GM19043 (cell line): ENCODE data around the gene SLC32A1.

ENCODE experiments used
- ATAC-seq: cut with Tn5 transposase; IDR thresholded peaks from one replicate; pipeline ENCODE4 v1.9.1; 2021; ENCODE audit warnings: low read depth; ENCODE audit not compliant: unreplicated experiment

SLC32A1 gene

DNA sequence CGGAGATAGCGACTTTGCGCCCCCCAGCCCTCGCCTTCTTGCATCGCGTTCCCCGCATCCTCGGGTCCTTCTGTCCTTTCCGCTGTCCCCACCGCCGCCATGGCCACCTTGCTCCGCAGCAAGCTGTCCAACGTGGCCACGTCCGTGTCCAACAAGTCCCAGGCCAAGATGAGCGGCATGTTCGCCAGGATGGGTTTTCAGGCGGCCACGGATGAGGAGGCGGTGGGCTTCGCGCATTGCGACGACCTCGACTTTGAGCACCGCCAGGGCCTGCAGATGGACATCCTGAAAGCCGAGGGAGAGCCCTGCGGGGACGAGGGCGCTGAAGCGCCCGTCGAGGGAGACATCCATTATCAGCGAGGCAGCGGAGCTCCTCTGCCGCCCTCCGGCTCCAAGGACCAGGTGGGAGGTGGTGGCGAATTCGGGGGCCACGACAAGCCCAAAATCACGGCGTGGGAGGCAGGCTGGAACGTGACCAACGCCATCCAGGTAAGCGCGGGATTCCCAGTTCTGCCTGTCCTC is 401 bp downstream of the SLC32A1 start:
- no peak for ATAC-seq

DNA sequence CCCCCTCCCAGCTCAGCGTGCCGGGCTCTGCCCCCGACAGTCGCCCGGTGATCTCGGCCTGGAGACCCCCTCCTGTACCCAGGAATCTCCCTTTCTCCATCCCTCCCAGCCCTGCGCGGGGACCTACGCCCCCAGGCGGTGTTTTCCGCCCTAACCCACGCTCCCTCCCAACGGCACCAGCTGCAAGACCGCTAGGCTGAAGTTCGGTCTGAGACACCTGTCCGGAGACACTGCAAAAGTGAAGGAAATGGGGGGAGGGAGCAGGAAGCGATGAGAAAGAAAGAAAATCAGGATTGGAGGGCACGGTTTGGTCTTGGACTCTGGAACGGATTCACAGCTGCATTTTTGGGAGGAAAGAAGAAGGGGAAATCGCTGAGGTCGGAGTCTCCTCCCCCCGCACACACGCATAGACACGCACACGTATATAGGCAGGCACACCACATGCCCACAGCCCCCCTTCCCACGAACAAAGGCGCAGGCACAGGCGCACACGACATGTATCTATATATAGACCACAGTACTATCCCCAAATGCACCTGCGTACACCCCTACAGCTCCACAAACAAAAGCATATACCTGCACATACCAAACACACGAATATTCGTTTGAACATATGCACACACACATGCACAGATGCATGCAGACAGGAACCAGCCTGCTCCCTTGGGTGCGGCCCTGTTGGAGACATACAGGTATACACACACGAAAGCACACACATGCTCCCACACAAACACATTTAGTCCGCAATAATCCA is 1.0 kb downstream of the SLC32A1 start:
- no peak for ATAC-seq

DNA sequence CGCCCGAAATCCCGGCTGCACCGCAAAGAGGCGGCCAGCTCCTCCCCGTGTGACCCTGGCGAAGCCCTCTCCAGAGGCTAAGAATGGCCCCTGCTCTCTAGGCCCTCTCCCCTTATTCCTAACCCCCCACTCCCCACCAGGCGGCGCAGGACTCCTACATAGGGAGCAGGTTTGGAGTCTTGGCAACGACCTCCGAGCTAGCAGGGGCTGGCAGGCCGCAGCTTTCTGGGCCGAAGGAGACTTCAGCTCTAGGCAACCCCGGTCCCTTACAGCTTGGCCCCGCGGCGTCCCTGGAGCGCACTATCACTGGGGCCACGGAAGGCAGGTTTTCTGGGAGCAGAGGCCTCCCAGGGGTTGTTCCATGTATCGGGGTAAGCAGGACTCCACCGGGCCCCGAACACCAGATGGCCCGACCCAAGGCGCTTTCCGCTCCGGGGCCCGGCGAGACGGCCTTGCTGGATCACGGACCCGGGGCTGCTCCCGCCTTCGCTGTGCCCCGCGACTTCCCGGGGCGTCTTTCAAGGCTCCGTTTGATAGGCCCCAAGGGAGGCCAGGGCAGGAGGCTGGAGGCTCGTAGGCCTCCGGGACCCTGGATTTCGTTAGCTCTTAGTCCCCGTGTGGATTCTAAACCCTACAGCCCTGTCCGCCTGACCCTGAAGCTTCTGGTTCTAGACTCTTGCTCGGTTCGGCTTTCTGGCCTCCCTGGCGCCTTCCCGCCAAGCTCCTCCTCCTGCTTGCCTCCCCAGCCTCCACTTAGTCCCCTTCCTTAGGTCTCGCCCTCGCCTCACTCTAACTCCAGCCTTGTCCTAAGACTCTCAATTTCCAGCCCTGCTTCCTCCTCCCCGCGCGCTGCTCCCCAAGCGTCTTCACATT is 1.9 kb downstream of the SLC32A1 start:
- ATAC-seq: no peak

DNA sequence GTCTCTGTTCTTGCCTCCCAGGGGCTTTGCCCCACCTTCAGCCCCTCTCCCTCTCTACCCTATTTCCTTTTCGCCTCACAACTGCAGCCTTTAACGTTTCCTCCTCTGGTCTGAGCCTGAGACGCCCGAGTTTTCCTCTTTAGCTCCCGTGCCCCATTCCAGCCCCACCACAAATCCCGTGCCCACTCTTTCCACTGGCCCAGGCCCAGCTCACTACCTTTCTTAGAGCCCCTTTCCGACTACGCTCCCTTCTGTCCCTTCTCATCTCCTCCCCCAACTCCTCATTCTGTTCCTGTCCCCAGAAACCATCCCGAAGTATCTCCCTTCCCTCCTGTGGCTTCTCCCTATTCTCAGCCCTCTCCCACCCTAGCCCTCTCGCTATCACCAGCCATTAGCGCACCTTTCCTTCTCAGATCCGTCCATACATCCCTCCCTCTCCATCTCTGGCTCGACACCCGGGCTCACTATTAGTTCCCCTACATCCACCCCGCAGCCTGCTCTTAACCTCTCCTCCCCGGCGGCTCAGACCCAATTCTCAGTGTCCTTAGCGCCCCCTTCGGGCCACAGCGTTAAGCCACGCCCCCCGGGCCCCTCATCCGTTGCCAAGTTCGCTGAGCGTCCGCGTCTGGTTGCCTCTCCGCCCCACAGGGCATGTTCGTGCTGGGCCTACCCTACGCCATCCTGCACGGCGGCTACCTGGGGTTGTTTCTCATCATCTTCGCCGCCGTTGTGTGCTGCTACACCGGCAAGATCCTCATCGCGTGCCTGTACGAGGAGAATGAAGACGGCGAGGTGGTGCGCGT is 2.7 kb downstream of the SLC32A1 start:
- ATAC-seq: no peak

DNA sequence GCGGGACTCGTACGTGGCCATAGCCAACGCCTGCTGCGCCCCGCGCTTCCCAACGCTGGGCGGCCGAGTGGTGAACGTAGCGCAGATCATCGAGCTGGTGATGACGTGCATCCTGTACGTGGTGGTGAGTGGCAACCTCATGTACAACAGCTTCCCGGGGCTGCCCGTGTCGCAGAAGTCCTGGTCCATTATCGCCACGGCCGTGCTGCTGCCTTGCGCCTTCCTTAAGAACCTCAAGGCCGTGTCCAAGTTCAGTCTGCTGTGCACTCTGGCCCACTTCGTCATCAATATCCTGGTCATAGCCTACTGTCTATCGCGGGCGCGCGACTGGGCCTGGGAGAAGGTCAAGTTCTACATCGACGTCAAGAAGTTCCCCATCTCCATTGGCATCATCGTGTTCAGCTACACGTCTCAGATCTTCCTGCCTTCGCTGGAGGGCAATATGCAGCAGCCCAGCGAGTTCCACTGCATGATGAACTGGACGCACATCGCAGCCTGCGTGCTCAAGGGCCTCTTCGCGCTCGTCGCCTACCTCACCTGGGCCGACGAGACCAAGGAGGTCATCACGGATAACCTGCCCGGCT is 3.4 kb downstream of the SLC32A1 start:
- no peak for ATAC-seq

DNA sequence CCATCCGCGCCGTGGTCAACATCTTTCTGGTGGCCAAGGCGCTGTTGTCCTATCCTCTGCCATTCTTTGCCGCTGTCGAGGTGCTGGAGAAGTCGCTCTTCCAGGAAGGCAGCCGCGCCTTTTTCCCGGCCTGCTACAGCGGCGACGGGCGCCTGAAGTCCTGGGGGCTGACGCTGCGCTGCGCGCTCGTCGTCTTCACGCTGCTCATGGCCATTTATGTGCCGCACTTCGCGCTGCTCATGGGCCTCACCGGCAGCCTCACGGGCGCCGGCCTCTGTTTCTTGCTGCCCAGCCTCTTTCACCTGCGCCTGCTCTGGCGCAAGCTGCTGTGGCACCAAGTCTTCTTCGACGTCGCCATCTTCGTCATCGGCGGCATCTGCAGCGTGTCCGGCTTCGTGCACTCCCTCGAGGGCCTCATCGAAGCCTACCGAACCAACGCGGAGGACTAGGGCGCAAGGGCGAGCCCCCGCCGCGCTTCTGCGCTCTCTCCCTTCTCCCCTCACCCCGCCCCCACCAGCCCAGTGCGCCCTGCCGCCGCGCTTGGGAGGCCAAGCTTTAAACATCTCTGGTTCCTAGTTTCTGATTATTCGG is 4.0 kb downstream of the SLC32A1 start:
- ATAC-seq: no peak

DNA sequence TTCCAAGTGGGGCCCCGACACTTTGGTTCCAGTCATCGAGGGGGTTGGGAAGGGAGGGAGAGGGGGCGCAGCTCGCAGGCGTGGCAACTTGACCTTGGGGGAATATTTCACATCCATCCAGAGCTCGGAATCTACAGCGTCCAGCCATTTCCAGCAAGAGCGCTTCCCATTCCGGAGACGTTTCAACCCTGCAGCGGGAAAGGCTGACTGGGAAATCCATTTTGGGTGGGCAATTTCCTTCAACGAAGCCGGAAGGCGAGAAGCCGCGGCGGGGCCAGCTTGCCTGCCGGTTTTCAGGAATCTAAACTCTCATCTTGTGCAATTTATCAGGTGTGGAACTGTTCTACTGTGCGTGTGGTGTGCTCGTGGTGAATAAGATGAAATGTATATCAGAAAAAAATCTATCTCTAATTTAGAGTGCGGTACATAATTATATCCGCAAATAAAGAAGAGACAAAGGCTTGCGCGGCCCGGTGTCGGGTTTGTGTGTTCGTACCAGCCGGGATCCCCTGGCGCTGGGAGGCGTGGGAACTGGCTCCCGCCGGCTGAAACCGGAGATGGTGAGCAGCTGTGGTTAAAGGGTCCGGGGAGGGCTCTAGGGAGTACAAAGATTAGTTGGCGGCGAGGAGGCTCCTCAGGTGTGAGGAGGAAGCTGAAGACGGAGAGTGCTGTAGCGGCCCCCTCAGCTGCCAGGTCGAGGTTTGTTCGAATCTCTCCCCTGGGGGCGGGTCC is 4.8 kb downstream of the SLC32A1 start:
- no peak for ATAC-seq

- ATAC-seq: no peak
Measured at GRCh38 chr20:38729767-38730166, 5.5 kb downstream of the SLC32A1 start.

GRCh38 chr20:38730167-38730988 is 6.1 kb downstream of the SLC32A1 start:
- ATAC-seq: no peak

DNA sequence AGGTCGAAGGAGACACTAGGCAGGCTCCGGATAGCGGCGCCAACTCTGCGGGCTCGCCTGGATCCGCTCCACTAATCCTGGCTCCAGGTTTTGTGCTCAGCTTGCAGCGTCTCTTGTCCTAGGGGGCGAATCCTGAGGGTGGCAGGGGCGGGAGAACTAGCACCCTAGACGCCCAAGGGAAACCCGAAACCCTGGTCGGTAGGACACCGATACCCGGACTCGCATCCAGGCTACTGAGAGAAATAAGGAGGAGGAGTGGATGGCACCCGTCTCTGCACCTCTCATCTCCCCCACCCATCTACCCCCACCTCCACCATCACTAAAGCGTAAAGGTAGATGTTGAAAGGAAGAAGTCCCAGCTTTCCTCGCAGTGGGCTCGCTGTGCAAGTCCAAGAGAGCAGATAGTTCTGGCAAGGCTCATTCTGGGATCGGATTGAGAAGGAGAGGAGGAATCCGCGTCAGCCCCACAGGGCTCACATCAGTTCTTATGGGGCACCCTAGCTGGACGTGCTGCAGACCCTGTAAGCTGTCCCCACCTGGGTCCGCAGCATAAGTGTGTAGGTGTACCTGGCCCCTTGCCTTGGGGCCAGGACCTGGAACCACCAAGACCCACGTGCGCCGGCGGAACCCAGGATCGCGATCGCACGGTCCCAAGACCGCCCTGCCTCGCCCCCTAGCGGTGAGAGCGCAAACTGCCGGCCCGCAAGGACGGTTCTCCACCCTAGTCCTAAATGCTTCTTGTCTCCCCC is 6.9 kb downstream of the SLC32A1 start:
- ATAC-seq: no peak

- ATAC-seq: no peak
Measured at GRCh38 chr20:38731738-38732113, 7.4 kb downstream of the SLC32A1 start.

DNA sequence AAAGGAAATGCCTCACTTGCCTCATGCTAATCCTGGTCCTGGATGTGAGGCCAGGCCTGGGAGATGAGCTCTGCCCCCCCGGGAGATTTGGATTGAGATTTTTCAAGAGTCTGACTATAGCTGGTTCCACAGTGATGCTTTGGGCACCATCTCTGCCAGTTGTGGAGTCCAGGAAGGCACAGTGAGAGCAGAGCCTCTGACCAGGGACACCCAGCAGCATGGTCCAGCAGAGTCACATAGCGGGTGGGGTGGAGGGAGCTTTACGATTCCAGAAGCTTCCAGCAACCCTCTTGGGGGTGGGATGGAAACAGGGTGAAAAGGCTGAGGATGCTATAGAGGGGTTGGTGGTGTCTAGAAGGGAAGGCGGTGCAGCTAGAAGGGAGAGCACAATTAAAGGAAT is 8.7 kb downstream of the SLC32A1 start:
- ATAC-seq: no peak

DNA sequence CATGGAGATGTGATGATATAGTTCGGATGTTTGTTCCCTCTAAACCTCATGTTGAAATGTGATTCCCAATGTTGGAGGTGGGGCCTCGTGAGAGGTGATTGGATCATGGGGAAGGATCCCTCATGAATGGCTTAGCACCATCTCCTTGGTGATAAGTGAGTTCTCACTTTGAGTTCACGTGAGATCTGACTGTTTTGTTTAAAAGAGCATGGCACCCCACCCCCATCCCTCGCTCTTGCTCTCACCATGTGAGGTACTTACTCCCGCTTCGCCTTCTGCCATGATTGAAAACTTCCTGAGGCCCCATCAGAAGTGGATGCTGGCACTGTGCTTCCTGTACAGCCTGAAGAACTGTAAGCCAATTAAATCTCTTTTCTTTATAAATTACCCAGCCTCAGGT is 10.9 kb downstream of the SLC32A1 start:
- ATAC-seq: no peak

DNA sequence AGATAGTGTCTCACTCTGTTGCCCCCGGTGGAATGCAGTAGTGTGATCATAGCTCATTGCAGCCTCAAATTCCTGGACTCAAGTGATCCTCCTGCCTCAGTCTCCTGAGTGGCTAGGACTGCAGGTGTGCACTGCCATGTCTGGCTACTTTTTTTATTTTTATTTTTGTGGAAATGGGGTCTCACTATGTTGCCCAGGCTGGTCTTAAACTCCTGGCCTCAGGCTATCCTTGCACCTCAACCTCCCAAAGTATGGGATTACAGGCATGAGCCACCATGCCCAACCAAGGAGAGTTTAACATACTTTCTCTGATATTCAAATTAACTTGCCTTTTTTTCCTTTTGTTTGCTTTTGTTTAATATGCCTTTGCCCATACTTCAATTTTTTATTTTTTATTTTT is 13.6 kb downstream of the SLC32A1 start:
- ATAC-seq: no peak

DNA sequence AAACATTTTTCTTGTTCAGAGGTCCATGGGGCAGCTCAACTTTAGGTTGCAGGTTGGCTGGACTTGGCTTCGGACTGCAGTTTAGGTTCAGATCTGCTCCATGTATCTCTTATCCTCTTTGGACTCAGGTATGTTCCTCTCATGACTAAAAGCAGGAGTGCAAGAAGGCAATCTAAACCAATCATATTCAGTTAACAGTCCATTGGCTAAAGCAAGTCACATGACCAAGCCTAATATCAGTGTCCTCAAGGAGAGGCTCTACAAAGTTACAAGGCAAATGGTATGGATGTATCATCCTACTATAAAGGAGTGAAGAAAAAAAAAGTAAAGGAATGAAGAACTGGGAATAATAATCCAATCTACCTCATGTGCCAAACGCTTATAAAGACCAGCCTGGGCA is 21.5 kb downstream of the SLC32A1 start:
- no peak for ATAC-seq

- ATAC-seq: no peak
Measured at GRCh38 chr20:38747495-38748096, 23.3 kb downstream of the SLC32A1 start.

DNA sequence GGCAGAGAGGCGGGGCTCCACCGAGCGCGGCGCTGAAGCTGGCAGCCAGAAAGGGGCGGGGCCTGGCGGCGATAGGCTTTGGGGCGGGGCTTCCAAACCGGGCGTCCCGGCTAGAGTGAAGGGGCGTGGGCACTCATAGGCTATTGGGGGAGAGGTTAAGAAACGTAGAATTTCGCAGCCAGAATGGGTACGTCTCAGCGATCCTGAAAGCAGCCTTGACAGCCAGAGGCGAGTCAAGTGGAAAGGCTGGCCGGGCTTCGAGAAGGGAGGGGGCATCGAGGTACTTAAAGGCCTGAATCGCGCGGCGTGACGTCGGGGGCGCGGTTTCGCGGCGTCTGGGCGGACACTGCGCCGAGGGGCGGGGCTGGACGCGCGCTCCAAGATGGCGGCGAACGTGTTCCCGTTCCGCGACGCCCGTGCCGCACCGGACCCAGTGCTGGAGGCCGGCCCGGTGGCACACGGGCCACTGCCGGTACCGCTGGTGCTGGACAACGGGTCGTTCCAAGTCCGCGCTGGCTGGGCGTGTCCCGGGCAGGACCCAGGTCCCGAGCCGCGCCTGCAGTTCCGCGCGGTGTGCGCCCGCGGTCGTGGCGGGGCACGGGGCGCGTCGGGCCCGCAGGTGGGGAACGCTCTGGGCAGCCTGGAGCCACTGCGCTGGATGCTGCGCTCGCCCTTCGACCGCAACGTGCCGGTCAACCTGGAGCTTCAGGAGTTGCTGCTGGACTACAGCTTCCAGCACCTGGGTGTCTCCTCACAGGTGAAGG is 24.0 kb downstream of the SLC32A1 start, which contains the start of gene ACTR5:
Gene ACTR5 (plus strand): TSS at position 364 of the 764 bp plus-strand sequence. CDS start 19 bp downstream, at position 383.
- peak; percentile 82 for ATAC-seq
